Osteoblast (primary cell): ENCODE data around the gene GPR42. TPM values are rescaled to one million over a fixed set of nuclear protein-coding genes. Genes with fewer than 3 reads are reported as not detected.
"Not testable (repeated sequence)": the region's sequence is repeated elsewhere in the genome, so short reads cannot be mapped to it uniquely, and the experiment has no call there.

ENCODE experiments used
- DNase-seq: peaks from one replicate; pipeline ENCODE4 v3.0.0; 2011; ENCODE audit warnings: low spot score, mixed read lengths; ENCODE audit not compliant: insufficient read length; ENCODE audit errors: missing footprints
- H2AFZ ChIP-seq: 2 replicates; pipeline ENCODE4 v1.6.0; 2011; ENCODE audit warnings: mild to moderate bottlenecking, low read length
- H3K27ac ChIP-seq: 2 replicates; pipeline ENCODE4 v1.5.1; 2011; ENCODE audit warnings: mild to moderate bottlenecking, low read depth, low read length, moderate library complexity
- H3K27me3 ChIP-seq: 2 replicates; pipeline ENCODE4 v1.6.0; 2012; ENCODE audit warnings: mild to moderate bottlenecking, control low read depth, inconsistent platforms, low read length, moderate library complexity; ENCODE audit not compliant: insufficient read depth
- H3K36me3 ChIP-seq: 2 replicates; pipeline ENCODE4 v1.5.1; 2011; ENCODE audit warnings: mild to moderate bottlenecking, low read length, control low read depth, moderate library complexity; ENCODE audit not compliant: insufficient read depth
- H3K4me1 ChIP-seq: 2 replicates; pipeline ENCODE4 v1.5.1; 2011; ENCODE audit warnings: mild to moderate bottlenecking, low read length, control low read depth, moderate library complexity; ENCODE audit not compliant: insufficient read depth
- H3K4me2 ChIP-seq: 2 replicates; pipeline ENCODE4 v1.6.0; 2011; ENCODE audit warnings: mild to moderate bottlenecking, low read length; ENCODE audit not compliant: insufficient read depth
- H3K4me3 ChIP-seq: fragments of 200-600 bp; sonication (generic); 3 replicates; pipeline ENCODE4 v1.5.1; 2012; ENCODE audit warnings: mild to moderate bottlenecking, low read length, inconsistent platforms; ENCODE audit not compliant: insufficient read depth
- H3K79me2 ChIP-seq: 2 replicates; pipeline ENCODE4 v1.6.0; 2012; ENCODE audit warnings: mild to moderate bottlenecking, low read length, control low read depth, inconsistent platforms; ENCODE audit not compliant: insufficient read depth
- H3K9me3 ChIP-seq: 2 replicates; pipeline ENCODE4 v1.5.1; 2011; ENCODE audit warnings: low read depth, low read length, control low read depth
- H4K20me1 ChIP-seq: 2 replicates; pipeline ENCODE4 v1.6.0; 2012; ENCODE audit warnings: mild to moderate bottlenecking, low read length, control low read depth; ENCODE audit not compliant: insufficient read depth
- total RNA-seq: library from RNA; depleted of rRNA; stranded (reverse); fragments of >200 nt; gene quantifications from 2 replicates; pipeline ENCODE4 v1.2.3, GENCODE V29; 2012
- TF ChIP-seq, protein P1 (sequence below): IDR thresholded peaks from 2 replicates; pipeline ENCODE4 v1.5.1; 2011; ENCODE audit warnings: mild to moderate bottlenecking, low read depth, low read length, moderate library complexity; ENCODE audit errors: extremely low read depth

Gene GPR42
- total RNA-seq, 1 donor, result not detected

DNA sequence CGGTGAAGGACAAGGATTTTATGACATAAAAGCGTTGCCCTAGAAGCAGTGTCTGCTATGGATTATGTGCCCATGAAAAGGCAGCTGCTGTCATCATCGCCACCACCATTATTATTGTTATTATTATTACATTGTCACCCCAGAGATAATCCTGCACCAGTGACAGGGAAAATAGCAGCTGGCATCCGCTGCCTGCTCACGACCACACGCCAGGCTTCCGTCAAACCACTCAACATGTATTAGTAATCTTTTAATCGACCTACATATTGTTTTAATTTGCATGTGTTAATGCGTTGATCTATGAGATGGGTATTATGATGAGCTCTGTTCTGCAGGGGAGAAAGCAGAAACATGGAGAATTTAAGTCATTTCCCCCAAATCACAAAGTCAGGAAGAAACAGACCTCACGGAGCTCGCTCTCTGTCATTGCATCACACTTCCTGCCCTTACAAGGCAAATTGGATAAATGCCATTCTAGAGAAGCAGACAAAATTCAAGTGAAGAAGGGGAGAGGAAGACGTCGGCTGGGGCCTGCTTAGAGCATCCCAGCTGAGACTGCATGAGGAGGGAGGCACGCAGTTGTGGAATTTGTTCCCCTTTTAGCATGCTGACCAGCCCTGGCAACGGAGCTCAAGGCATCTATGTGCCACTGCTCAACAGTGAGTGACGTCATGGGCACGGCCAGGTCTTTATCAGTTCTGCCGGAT, 12.8 kb upstream of the GPR42 start, which contains the start of gene FFAR3:
FFAR3 (plus strand) TSS at position 594 of the 707 bp plus-strand sequence. CDS start 431 bp downstream, outside the sequence.
- no peaks in the 10 kb centered on the region for H3K79me2 ChIP-seq
- H3K4me2 ChIP-seq, result no peak within 1 kb of the TSS
- H3K27ac ChIP-seq, result no peak within 1 kb of the TSS
- no peak within 1 kb of the TSS for H2AFZ ChIP-seq
- H3K9me3 ChIP-seq, result no peaks in the 10 kb centered on the region
- no peak for DNase-seq
- TF ChIP-seq, protein P1, sequence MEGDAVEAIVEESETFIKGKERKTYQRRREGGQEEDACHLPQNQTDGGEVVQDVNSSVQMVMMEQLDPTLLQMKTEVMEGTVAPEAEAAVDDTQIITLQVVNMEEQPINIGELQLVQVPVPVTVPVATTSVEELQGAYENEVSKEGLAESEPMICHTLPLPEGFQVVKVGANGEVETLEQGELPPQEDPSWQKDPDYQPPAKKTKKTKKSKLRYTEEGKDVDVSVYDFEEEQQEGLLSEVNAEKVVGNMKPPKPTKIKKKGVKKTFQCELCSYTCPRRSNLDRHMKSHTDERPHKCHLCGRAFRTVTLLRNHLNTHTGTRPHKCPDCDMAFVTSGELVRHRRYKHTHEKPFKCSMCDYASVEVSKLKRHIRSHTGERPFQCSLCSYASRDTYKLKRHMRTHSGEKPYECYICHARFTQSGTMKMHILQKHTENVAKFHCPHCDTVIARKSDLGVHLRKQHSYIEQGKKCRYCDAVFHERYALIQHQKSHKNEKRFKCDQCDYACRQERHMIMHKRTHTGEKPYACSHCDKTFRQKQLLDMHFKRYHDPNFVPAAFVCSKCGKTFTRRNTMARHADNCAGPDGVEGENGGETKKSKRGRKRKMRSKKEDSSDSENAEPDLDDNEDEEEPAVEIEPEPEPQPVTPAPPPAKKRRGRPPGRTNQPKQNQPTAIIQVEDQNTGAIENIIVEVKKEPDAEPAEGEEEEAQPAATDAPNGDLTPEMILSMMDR, result no peak
- H4K20me1 ChIP-seq, result no peaks in the 10 kb centered on the region
- no peaks in the 10 kb centered on the region for H3K4me1 ChIP-seq
- peaks cover 11% of the 10 kb centered on the region for H3K27me3 ChIP-seq
- H3K4me3 ChIP-seq, result no peak within 1 kb of the TSS
- no peaks in the 10 kb centered on the region for H3K36me3 ChIP-seq

DNA sequence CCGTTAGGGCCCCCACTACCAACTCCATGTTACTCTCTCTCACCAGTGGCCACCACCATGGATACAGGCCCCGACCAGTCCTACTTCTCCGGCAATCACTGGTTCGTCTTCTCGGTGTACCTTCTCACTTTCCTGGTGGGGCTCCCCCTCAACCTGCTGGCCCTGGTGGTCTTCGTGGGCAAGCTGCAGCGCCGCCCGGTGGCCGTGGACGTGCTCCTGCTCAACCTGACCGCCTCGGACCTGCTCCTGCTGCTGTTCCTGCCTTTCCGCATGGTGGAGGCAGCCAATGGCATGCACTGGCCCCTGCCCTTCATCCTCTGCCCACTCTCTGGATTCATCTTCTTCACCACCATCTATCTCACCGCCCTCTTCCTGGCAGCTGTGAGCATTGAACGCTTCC, 12.0 kb upstream of the GPR42 start:
- not testable (repeated sequence) for H3K36me3 ChIP-seq, H3K27ac ChIP-seq, DNase-seq, H3K79me2 ChIP-seq, H2AFZ ChIP-seq, H4K20me1 ChIP-seq, H3K4me2 ChIP-seq, H3K9me3 ChIP-seq, H3K4me1 ChIP-seq, H3K4me3 ChIP-seq
- H3K27me3 ChIP-seq, result peaks cover 11% of the 10 kb centered on the region

DNA sequence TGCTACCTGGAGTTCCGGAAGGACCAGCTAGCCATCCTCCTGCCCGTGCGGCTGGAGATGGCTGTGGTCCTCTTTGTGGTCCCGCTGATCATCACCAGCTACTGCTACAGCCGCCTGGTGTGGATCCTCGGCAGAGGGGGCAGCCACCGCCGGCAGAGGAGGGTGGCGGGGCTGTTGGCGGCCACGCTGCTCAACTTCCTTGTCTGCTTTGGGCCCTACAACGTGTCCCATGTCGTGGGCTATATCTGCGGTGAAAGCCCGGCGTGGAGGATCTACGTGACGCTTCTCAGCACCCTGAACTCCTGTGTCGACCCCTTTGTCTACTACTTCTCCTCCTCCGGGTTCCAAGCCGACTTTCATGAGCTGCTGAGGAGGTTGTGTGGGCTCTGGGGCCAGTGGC, 11.5 kb upstream of the GPR42 start:
- H3K9me3 ChIP-seq, H2AFZ ChIP-seq, DNase-seq, H3K4me1 ChIP-seq, H3K27ac ChIP-seq, H3K36me3 ChIP-seq, H3K79me2 ChIP-seq, H3K4me3 ChIP-seq, H4K20me1 ChIP-seq, H3K4me2 ChIP-seq: not testable (repeated sequence)
- peaks cover 11% of the 10 kb centered on the region for H3K27me3 ChIP-seq

DNA sequence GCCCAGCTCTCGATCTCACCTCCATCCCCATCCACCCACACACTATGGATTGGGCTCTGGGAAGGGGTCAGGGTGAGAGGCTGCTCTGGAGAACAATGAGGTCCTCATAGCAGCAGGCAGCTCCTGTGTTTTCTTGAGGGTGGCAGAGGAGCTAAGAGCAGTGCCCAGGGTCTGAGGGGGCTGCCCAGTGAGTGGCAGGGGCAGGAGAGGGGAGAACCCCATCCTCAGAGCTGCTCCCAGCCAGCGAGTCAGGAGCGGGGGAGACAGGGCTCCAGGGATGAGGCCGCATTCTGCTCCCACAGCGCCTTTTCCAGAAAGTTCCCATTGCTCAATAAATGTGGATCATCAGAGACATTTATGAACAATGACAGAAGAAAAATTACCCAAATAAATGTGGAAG, 10.8 kb upstream of the GPR42 start:
- H3K9me3 ChIP-seq, H3K4me2 ChIP-seq, H3K4me3 ChIP-seq, DNase-seq, H3K79me2 ChIP-seq, H2AFZ ChIP-seq, H3K36me3 ChIP-seq, H3K27ac ChIP-seq, H3K4me1 ChIP-seq, H4K20me1 ChIP-seq: not testable (repeated sequence)
- peaks cover 11% of the 10 kb centered on the region for H3K27me3 ChIP-seq

GRCh38 chr19:35360880-35361420, 9.9 kb upstream of the GPR42 start:
- Histone ChIP-seq H3K4me3 (no peak overlapping the region), H4K20me1 (no peaks in the 10 kb centered on the region), H3K27me3 (peaks cover 8% of the 10 kb centered on the region), H3K4me2 (no peak overlapping the region), H3K27ac (no peak overlapping the region), H2AFZ (no peak overlapping the region), H3K9me3 (no peaks in the 10 kb centered on the region), H3K4me1 (no peaks in the 10 kb centered on the region), H3K36me3 (no peaks in the 10 kb centered on the region), H3K79me2 (no peaks in the 10 kb centered on the region)
- DNase-seq, result no peak
- TF ChIP-seq, protein P1, result no peak
